GM19099 (cell line): ENCODE results near the gene ZNF17.

Experiments
- POLR2A ChIP-seq: IDR thresholded peaks from 3 replicates; pipeline ENCODE4 v1.6.1; 2011; ENCODE audit warnings: low read depth; ENCODE audit not compliant: insufficient read length; ENCODE audit errors: extremely low read depth

The ZNF17 gene

DNA sequence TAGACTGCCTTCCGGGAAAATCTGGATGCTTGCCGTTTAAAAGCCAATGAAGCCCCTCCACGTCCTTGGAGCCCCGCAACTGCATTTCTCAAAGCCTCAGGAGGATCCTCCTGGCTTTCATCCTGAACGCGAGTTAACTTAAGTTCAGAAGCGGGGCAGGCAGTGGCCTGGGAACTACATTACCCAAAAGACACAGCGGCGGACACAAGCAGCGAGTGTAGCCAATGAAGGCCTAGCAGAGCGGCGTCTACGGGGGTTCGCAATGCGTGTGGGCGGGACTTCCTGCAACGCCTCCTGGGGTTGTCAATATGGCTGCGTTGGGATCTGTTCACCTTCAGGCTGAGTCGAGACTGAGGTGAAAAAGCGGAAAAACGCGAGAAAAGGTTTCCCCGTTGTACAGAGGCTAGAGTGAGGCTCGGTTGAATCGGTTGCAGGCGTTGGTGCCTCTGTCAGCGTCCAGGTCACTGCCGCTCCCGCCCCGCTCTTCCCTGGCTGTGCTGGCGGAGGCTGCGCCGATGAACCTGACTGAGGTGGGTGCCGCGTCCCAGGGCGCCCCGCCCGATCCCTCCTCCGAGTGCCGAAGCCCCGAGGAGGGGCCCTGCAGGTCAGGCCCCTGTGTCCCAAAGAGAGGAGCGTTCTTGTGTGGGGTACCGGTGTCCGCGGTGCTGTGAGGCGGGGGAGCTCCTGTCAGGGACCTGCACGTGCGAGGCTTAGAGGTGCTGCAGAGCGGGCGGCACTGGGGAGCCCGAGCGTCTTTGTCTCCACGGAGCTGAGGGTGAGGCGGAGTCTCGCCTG, at the start of gene ZNF17:
Gene ZNF17 (plus strand): TSS at position 285 of the 795 bp plus-strand sequence. CDS start 2,455 bp downstream, outside the sequence.
- TF ChIP-seq POLR2A, result peak; percentile 66

DNA sequence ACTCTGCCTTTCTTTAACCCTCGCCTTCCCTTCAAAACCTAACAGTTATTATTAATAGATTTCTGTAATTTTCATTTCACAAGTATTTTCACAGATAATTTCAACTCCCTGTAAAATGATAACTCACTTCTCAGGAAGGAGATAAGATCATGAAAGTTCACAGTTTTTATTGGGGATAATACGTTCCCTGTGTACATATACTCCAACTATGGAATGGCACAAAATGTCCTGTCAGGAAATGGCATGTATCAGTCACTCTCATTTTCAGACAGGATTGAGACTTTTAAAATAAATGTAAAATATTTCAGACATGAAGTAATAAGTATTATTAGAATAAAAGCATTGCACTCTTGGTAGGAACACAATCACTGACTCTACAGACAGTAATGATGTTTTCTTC, 48.5 kb upstream of the ZNF17 start:
- TF ChIP-seq POLR2A, result no peak

DNA sequence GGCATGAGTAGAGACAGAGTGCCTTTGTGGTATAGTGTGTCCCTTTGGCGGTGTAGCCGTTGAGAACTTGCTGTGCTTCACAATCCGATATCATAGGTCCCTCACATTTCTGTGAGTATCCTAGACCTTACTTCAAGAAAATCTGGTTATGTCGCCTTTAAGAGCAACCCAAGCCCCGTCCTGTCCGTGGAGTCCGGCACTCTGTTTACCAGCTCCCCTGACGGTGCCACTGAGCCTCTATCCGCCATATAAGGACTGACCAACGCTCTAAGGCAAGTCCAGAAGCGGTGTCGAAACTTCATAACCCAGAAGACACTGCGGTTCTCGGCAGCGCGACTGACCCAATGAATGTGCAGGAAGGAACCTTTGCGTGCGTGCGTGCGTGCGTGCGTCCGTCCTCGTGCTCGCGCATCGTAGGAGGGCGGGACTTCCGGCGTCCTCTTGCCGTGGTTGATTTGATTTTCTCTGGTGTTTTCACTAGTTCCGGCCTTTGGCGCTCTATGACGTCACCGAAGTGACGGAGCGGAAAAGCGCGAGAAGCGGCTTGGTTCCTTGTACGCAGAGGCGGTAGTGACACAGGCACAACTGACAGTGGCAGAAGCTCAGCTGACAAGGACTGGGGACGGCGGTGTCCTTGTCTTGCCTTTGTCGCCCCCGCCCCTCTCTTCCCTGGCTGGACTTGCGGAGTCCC, 47.8 kb upstream of the ZNF17 start, which contains the start of the genes TRAPPC2B and ZNF547:
Gene TRAPPC2B (plus strand): TSS at position 555 of the 691 bp plus-strand sequence. CDS start 1,283 bp downstream, outside the sequence.
Gene ZNF547 (plus strand): TSS at position 555 of the 691 bp plus-strand sequence. CDS start 5,005 bp downstream, outside the sequence.
- peak; percentile 72 for TF ChIP-seq POLR2A

DNA sequence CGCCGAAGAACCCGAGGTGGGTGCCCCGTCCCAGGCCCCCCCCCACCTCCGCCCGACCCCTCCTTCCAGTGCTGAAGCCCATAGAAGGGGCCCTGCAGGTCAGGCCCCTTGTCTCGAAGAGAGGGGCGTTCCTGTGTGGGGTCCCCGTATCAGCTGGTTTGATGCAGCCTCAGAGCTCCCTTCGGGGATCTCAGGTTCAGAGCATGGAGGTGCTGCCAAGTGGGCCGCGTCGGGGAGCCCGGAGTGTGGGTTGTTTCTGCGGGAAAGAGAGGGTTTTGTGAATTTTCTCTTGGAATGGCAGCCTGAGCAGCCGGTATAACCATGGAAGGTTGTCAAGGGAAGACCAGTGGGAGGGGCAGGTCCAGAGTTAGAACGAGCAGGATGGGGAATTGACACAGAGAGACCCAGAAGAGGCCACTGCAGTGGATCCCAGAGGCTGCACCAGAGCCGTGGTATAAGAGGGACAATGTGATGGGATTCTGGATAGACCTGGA, 47.2 kb upstream of the ZNF17 start:
- TF ChIP-seq POLR2A, result no peak

DNA sequence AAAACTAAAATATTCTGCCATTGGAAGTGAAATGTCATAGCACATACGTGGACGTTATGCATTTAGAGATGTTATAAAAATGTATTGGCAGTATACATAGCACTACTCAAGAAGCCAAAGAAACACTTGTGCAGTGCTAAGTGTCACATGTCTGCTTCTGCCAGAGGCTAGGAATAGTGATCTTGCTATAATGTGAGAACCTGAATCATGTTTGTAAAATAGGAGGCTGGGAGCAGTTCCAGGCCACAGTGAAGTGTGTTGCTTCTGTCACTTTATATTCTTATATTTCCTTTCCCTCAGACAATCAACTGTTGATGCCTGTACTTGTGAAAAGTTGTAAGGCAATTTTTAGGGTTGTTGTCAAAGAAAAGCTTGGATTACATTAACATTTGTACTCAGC, 44.2 kb upstream of the ZNF17 start:
- no peak for TF ChIP-seq POLR2A

DNA sequence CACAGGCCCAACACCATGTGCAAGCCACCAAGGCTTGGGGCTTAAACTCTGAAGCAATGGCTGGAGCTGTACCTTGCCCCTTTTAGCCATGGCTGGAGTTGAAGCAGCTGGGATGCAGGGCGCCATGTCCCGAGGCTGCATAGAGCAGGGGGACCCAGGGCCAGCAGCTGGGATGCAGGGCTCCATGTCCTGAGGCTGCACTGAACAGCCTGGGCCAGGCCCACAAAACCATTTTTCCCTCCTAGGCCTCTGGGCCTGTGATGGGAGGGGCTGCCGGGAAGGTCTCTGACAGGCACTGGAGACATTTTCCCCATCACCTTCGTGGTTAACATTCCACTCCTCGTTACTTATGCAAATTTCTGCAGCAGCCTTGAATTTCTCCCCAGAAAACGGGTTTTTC, 36.8 kb upstream of the ZNF17 start:
- TF ChIP-seq POLR2A, result no peak

DNA sequence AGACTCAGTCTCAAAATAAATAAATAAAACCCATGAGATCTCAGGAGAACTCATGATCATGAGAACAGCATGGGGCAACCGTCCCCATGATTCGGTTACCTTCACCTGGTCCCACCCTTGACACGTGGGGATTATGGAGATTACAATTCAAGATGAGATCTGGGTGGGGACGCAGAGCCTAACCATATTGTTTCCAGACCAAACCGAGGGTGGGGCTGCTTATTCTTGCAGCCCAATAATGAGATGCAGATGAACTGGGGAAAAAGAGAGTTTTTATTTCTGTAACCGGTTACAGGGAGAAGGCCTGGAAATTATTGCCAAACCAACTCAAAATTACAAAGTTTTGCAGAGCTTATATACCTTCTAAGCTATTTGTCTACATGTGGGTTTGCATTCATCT, 34.8 kb upstream of the ZNF17 start:
- TF ChIP-seq POLR2A, result no peak

DNA sequence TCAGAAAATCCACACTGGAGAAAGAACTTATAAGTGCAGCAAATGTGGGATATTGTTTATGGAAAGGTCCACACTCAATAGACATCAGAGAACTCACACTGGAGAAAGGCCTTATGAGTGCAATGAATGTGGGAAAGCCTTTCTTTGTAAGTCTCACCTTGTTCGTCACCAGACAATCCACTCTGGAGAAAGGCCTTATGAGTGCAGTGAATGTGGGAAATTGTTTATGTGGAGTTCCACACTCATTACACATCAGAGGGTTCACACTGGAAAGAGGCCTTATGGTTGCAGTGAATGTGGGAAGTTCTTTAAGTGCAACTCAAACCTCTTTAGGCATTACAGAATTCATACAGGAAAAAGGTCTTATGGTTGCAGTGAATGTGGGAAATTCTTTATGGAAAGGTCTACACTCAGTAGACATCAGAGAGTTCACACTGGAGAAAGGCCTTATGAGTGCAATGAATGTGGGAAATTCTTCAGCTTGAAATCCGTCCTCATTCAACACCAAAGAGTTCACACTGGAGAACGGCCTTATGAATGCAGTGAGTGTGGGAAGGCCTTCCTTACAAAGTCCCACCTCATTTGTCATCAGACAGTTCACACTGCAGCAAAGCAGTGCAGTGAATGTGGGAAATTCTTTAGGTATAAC, 33.3 kb upstream of the ZNF17 start:
- TF ChIP-seq POLR2A, result no peak

DNA sequence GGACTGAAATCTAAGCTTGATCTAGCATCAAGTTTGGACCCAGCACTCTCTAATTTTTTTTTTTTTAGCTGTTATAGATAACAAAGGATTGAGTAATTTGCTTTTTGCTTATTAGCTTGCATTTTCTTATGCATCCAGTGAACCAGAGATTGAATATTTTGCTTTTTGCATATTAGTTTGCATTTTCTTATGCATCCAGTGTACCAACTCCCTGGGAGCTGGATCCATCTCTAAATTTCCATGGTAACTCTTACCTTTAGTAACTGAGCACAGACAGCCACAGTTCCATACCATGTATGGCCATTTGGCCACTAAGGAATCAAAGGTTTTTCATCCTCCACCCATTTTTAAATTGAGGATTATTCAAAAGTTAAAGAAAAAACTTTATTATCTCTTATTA, 30.0 kb upstream of the ZNF17 start:
- TF ChIP-seq POLR2A, result no peak

DNA sequence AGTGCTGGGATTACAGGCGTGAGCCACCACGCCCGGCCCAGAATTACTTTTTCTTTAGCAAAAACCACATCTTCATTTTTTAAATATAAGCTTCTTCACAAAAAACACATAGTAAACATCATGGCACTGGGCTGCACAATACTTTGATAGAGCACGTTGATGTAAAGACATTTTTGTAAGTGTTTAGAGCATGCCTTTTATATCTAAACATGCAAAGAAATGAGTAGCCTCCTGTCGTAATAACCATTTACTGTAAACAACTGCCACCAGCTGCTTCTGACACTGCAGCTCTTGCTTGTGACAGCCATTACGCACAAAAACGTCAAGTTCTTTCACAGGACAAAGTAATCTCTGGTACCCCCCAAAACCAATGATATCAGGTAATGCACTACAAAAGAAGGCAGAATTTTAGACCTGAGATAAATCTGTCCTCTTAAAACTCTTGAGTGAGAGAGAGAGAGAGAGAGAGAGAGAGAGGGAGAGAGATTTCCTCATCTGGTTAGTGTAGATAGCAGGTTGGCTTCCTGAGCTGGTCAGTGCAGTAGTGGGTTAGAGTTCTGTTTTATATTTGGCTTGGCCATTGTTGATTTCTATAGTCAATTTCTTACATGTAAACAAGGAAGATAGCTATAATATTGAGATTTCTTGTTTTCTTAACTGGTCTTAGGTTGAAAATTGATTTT, 28.0 kb upstream of the ZNF17 start:
- no peak for TF ChIP-seq POLR2A

DNA sequence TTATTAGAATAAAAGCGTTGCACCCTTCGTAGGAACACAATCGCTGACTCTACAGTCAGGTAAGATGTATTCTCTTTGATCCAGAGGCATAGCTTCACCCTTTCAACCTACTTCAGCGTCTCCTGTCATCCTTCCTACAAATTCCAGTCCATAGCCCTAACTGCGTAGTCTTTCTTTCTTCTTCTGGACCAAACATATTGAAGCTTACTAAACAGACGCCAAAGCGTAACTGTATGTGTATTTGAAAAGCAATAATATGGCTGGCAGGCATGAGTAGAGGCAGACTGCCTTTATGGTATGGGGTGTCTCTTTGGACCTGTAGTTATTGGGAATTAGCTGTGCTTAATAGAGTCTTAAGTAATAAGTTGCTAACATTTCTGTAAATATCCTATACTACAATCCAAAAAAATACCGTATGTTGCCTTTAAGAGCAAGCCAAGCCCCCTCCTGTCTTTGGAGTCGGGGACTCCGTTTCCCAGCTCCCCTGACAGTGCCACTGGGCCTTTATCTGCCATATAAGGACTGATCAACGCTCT, 21.7 kb upstream of the ZNF17 start:
- TF ChIP-seq POLR2A, result no peak

DNA sequence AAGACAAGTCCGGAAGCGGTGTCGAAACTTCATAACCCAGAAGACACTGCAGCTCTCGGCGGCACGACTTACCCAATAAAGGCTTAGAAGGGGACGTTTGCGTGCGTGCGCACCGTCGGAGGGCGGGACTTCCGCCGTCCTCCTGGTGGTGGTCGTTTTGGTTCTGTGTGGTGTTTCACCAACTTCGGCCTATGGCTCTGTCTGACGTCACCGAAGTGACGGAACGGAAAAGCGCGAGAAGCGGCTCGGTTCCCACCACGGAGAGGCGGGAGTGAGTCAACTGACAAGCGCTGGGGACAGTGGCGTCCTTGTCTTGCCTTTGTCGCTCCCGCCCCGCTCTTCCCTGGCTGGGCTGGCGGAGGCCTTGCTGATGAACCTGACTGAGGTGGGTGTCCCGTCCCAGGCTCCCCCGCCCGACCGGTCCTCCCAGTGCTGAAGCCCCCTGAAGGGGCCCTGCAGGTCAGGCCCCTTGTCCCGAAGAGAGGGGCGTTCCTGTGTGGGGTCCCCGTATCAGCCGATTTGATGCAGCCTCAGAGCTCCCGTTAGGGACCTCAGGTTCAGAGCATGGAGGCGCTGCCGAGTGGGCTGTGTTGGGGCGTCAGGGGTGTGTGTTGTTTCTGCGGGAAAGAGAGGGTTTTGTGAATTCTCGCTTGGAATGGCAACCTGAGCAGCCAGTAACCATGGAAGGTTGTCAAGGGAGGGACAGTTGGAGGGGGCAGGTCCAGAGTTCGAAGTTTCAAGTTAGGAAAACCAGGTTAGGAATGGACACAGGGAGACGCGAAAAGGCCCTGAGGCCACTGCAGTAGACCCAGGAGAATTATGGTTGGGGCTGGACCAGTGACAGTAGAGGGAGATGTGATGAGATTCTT, 21.0 kb upstream of the ZNF17 start, which contains the start of gene ZNF548:
Gene ZNF548 (plus strand): TSS at position 125 of the 869 bp plus-strand sequence. CDS start 246 bp downstream, at position 371.
- TF ChIP-seq POLR2A, result peak; percentile 49

DNA sequence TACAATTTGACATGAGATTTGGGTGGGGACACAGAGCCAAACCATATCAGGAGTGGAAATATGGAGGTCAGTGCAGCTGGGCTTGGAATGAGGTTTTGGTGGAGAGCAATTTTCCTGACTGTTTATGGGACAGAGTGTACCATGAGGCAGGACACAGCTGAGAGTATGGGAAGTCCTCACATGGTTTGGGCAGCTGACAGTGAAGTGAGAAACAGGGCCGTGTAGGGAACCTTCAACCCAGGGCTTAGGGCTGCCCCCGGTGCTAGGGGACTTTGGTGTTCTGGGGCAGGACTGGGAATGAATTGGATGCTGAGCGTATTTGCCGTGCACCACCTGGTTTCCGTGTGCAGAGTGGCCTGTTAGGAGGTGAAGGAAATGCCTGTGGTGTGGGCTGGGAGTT, 15.3 kb upstream of the ZNF17 start:
- no peak for TF ChIP-seq POLR2A
